PC-3 (cell line): ENCODE data around the gene CCDC192. TPM values are rescaled to one million over a fixed set of nuclear protein-coding genes. Genes with fewer than 3 reads are reported as not detected.

Experiments used
- ATAC-seq: fragments of 200-7000 bp; cut with Tn5 transposase; 2 replicates; pipeline ENCODE4 v1.9.1; 2020; ENCODE audit warnings: mild to moderate bottlenecking, moderate library complexity
- BruUV-seq: library from RNA; stranded (reverse); fragments of 400-500 nt; replicated peaks from 2 replicates; lab custom pipeline; 2021; lab: Mats Ljungman, UMichigan
- CTCF ChIA-PET: fragments of 300-600 bp; sonication (Branson Sonifier 250); formaldehyde crosslinking; loops from one replicate; lab custom pipeline; 2022; ENCODE audit warnings: antibody characterized with exemption; lab: Charles Lee
- POLR2A ChIA-PET: fragments of 300-600 bp; sonication (Branson Sonifier 250); formaldehyde crosslinking; loops from one replicate; lab custom pipeline; 2022; ENCODE audit warnings: antibody characterized with exemption; ENCODE audit not compliant: unreplicated experiment; lab: Charles Lee
- DNase-seq: peaks from one replicate; pipeline ENCODE4 v3.0.0-alpha.2; 2015
- H2AFZ ChIP-seq: fragments of 300-600 bp; sonication (generic); 2 replicates; pipeline ENCODE4 v1.6.0; 2016; ENCODE audit warnings: antibody characterized with exemption, low read length
- H3F3A ChIP-seq: fragments of 300-600 bp; sonication (generic); one replicate; pipeline ENCODE4 v1.6.0; 2017; ENCODE audit warnings: antibody characterized with exemption, low read length, control low read depth, mild to moderate bottlenecking; ENCODE audit not compliant: unreplicated experiment
- H3K27ac ChIP-seq: fragments of 300-600 bp; sonication (generic); 2 replicates; pipeline ENCODE4 v1.5.1; 2016; ENCODE audit warnings: mild to moderate bottlenecking, low read length
- H3K27me3 ChIP-seq: fragments of 300-600 bp; sonication (generic); 2 replicates; pipeline ENCODE4 v1.6.1; 2016; ENCODE audit warnings: low read length, mixed read lengths
- H3K36me3 ChIP-seq: fragments of 300-600 bp; sonication (generic); 2 replicates; pipeline ENCODE4 v1.6.1; 2016; ENCODE audit warnings: low read depth, mixed run types, low read length, mixed read lengths
- H3K4me1 ChIP-seq: fragments of 300-600 bp; sonication (generic); 2 replicates; pipeline ENCODE4 v1.5.1; 2016; ENCODE audit warnings: low read length; ENCODE audit not compliant: insufficient read depth
- H3K4me2 ChIP-seq: fragments of 300-600 bp; sonication (generic); 2 replicates; pipeline ENCODE4 v1.6.0; 2016; ENCODE audit warnings: low read length
- H3K4me3 ChIP-seq: fragments of 300-600 bp; sonication (generic); 2 replicates; pipeline ENCODE4 v1.5.1; 2016; ENCODE audit warnings: mild to moderate bottlenecking, low read length, mixed read lengths
- H3K79me2 ChIP-seq: fragments of 300-600 bp; sonication (generic); 2 replicates; pipeline ENCODE4 v1.6.1; 2017; ENCODE audit warnings: low read length, mixed read lengths
- H3K9ac ChIP-seq: fragments of 300-600 bp; sonication (generic); 2 replicates; pipeline ENCODE4 v1.6.0; 2016; ENCODE audit warnings: mild to moderate bottlenecking, low read length
- H3K9me2 ChIP-seq: fragments of 300-600 bp; sonication (generic); replicated peaks from 2 replicates; pipeline ENCODE4 v1.6.1; 2016; ENCODE audit warnings: mixed run types, low read length, mixed read lengths
- H3K9me3 ChIP-seq: fragments of 300-600 bp; sonication (generic); 2 replicates; pipeline ENCODE4 v1.6.1; 2016; ENCODE audit warnings: low read length, mixed read lengths
- H4K20me1 ChIP-seq: fragments of 300-600 bp; sonication (generic); 2 replicates; pipeline ENCODE4 v1.6.1; 2016; ENCODE audit warnings: low read length, mixed read lengths
- CTCF ChIP-seq: fragments of 300-600 bp; sonication (generic); conservative IDR thresholded peaks from 2 replicates; pipeline ENCODE4 v1.5.1; 2017; ENCODE audit warnings: antibody characterized with exemption, low read depth, mild to moderate bottlenecking, low read length
- EZH2 ChIP-seq: fragments of 300-600 bp; sonication (generic); IDR thresholded peaks from one replicate; pipeline ENCODE4 v1.6.1; 2017; ENCODE audit warnings: antibody characterized with exemption, mild to moderate bottlenecking, low read length; ENCODE audit not compliant: unreplicated experiment
- EZH2phosphoT487 ChIP-seq: fragments of 300-600 bp; sonication (generic); IDR thresholded peaks from 2 replicates; pipeline ENCODE4 v1.6.1; 2018; ENCODE audit warnings: mild to moderate bottlenecking, antibody characterized with exemption, low read length, borderline replicate concordance
- intact Hi-C: fragments of 100-400 bp; cut with micrococcal nuclease; formaldehyde crosslinking; loops from 2 replicates; pipeline ENCODE4 v1.9.0; 2023
- total RNA-seq: library from RNA; depleted of rRNA; stranded (reverse); fragments of >200 nt; gene quantifications from 2 replicates; pipeline ENCODE4 v1.2.3, GENCODE V29; 2014

Gene CCDC192
- total RNA-seq, 1 experiment from 2014 or later, result not detected

GRCh38 chr5:127867022-127867783 lies 164.0 kb downstream of the CCDC192 start:
- no peaks in the 10 kb centered on the region for H3K27me3 ChIP-seq
- no peaks in the 10 kb centered on the region for H4K20me1 ChIP-seq
- H3K9ac ChIP-seq, result no peak overlapping the region
- H3K27ac ChIP-seq, result no peak overlapping the region
- H3K9me2 ChIP-seq, result no peaks in the 10 kb centered on the region
- H3K79me2 ChIP-seq, result no peaks in the 10 kb centered on the region
- peaks cover 18% of the 10 kb centered on the region for H3K4me1 ChIP-seq
- no peak overlapping the region for H2AFZ ChIP-seq
- no peaks in the 10 kb centered on the region for H3F3A ChIP-seq
- no peak for ATAC-seq
- no peak overlapping the region for H3K4me3 ChIP-seq
- no peak overlapping the region for H3K4me2 ChIP-seq
- POLR2A ChIA-PET, result interaction anchor here (0.6 kb wide), 1 partner anchor 9 kb away, joined by 4 read pairs; no protein-coding TSS in a partner anchor
- TF ChIP-seq EZH2phosphoT487, result no peak
- no peak for TF ChIP-seq EZH2
- no peak for TF ChIP-seq CTCF
- intact Hi-C loops, result no loop called here
- no peak for DNase-seq
- no peaks in the 10 kb centered on the region for H3K9me3 ChIP-seq
- BruUV-seq, result no TSS peak
- CTCF ChIA-PET, result interaction anchor here (0.6 kb wide), 1 partner anchor 23 kb away, joined by 5 read pairs; no protein-coding TSS in a partner anchor
- H3K36me3 ChIP-seq, result no peaks in the 10 kb centered on the region

- BruUV-seq, result no TSS peak
- CTCF ChIA-PET, result no interaction called here
- no peaks in the 10 kb centered on the region for H3K36me3 ChIP-seq
- no peak overlapping the region for H3K4me3 ChIP-seq
- no peak overlapping the region for H2AFZ ChIP-seq
- H3F3A ChIP-seq, result no peaks in the 10 kb centered on the region
- intact Hi-C loops, result no loop called here
- POLR2A ChIA-PET, result no interaction called here
- DNase-seq (no peak), ATAC-seq (no peak)
- no peak overlapping the region for H3K27ac ChIP-seq
- H3K4me2 ChIP-seq, result no peak overlapping the region
- H3K9me2 ChIP-seq, result no peaks in the 10 kb centered on the region
- TF ChIP-seq EZH2phosphoT487 (no peak), CTCF (no peak), EZH2 (no peak)
- H3K4me1 ChIP-seq, result peaks cover 7% of the 10 kb centered on the region
- H4K20me1 ChIP-seq, result no peaks in the 10 kb centered on the region
- no peaks in the 10 kb centered on the region for H3K79me2 ChIP-seq
- no peak overlapping the region for H3K9ac ChIP-seq
- H3K27me3 ChIP-seq, result no peaks in the 10 kb centered on the region
- H3K9me3 ChIP-seq, result no peaks in the 10 kb centered on the region
Measured at GRCh38 chr5:127870914-127871313, 167.7 kb downstream of the CCDC192 start.
